SK-MEL-5 (cell line): ENCODE data around the gene TNFRSF17. TPM values are rescaled to one million over a fixed set of nuclear protein-coding genes. Genes with fewer than 3 reads are reported as not detected.
"Not testable (repeated sequence)": the region's sequence is repeated elsewhere in the genome, so short reads cannot be mapped to it uniquely, and the experiment has no call there.

ENCODE experiments used
- DNase-seq: peaks from one replicate; pipeline ENCODE4 v3.0.0-alpha.2; 2016; ENCODE audit warnings: low read depth, low spot score
- in situ Hi-C: cut with HindIII; loops from 2 replicates; pipeline ENCODE4 v1.10.0; 2016; ENCODE audit warnings: low sequenced_read_pairs, high pct_unique_total_duplicates, low pct_unique_long_range_greater_than_20kb
- total RNA-seq: library from RNA; depleted of rRNA; stranded (reverse); fragments of >200 nt; shearing (Covaris generic); gene quantifications from 2 replicates; pipeline ENCODE4 v1.2.3, GENCODE V29; 2014

TNFRSF17 gene
- total RNA-seq, 1 experiment from 2014 or later: not detected

GRCh38 chr16:11963706-11964105 is 1.3 kb upstream of the TNFRSF17 start:
- no peak for DNase-seq
- in situ Hi-C loops: no loop called here

GRCh38 chr16:11966173-11966572 is 1.2 kb downstream of the TNFRSF17 start:
- DNase-seq: no peak
- in situ Hi-C loops: no loop called here

GRCh38 chr16:11967195-11967911 is 2.3 kb downstream of the TNFRSF17 start:
- in situ Hi-C loops: no loop called here
- no peak for DNase-seq

GRCh38 chr16:11968577-11968976 is 3.6 kb downstream of the TNFRSF17 start:
- no peak for DNase-seq
- in situ Hi-C loops: no loop called here

DNA sequence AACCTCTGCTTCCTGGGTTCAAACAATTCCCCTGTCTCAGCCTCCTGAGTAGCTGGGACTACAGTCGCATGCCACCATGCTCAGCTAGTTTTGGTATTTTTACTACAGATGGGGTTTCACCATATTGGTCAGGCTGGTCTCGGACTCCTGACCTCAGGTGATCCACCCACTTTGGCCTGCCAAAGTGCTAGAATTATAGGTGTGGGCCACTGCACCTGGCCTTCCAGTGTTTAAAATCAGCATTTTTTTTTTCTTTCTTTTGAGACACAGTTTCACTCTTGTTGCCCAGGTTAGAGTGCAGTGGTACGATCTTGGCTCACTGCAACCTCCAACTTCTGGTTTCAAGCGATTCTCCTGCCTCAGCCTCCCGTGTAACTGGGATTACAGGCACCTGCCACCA is 5.3 kb downstream of the TNFRSF17 start:
- in situ Hi-C loops, DNase-seq: not testable (repeated sequence)

GRCh38 chr16:11972128-11972527 is 7.1 kb downstream of the TNFRSF17 start:
- DNase-seq: peak; percentile 49

GRCh38 chr16:11973070-11973469 is 8.1 kb downstream of the TNFRSF17 start:
- in situ Hi-C loops: no loop called here

More at GRCh38 chr16:11972128-11972527, 7.1 kb downstream of the TNFRSF17 start:
- in situ Hi-C loops: no loop called here

GRCh38 chr16:11976850-11977375 is 11.9 kb downstream of the TNFRSF17 start:
- no peak for DNase-seq
- in situ Hi-C loops: no loop called here

More at GRCh38 chr16:11973070-11973469, 8.1 kb downstream of the TNFRSF17 start:
- no peak for DNase-seq

- in situ Hi-C loops: no loop called here
Observed at GRCh38 chr16:11977376-11978041, 12.5 kb downstream of the TNFRSF17 start.

DNA sequence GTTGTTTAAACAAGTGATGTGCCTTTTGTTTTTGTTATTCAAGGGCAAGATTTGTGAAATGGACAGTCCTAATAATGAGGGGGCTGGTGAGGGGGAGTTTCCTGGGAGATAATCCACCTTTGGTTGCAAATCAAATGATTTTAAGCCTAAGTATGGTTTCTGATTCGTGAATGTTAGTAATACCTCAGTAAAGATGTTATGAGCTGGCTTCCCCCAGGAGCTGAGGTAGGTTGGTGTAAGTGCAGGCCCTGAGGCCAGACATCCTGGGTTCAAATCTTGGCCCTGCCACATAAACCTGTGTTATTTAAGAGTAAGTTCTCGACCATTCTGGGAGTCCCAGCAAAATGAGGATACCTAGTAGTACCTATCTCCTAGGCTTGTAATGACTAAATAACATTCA is 13.1 kb downstream of the TNFRSF17 start:
- in situ Hi-C loops: no loop called here
- DNase-seq: no peak

More at GRCh38 chr16:11977376-11978041, 12.5 kb downstream of the TNFRSF17 start:
- peak; percentile 37 for DNase-seq

GRCh38 chr16:11979013-11979672 is 14.1 kb downstream of the TNFRSF17 start:
- in situ Hi-C loops: no loop called here
- no peak for DNase-seq

DNA sequence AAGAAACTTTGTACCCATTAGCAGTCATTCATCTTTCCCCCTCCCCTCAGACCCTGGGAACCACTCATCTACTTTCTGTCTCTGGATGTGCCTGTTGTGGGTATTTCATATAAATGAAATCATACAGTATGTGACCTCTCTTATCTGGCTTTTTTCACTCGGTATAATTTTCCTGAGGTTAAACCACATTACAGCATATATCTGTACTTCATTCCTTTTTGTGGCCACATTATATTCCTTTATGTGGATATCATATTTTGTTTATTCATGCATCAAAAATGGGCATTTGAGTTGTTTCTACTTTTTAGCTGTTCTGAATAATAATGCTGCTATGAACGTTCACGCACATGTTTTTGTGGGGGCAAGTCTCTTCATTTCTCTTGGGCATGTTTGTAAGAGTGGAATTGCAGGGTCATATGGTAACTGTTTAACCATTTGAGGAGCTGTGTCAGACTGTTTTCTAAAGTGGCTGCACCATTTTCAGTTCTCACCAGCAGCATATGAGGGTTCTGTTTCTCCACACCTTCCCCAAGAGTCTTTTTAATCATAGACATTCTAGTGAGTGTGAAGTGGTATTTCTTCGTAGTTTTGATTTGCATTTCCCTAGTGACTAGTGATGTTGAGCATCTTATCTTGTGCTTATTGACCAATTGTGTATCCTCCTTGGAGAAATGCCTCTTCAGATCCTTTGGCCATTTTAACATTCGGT is 15.3 kb downstream of the TNFRSF17 start:
- in situ Hi-C loops: no loop called here
- no peak for DNase-seq

DNA sequence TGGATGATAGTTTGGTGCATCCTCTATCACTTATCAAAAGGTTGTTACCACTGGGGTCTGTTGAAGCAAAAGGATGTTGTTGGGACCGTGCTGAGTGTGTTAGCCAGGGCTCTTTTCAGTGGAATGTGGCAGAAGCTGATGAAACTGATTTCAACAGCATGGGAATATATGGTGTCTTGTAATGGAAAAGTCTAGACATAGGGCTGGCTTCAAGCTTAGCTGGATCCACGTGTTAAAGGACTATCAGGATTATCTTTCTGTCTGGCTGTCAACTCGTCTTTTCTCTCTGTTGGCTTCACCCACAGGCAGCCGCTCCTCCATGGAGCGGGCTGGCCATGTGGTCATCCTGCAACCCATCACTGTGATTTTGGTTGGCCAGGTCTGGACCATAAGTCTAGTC is 20.2 kb downstream of the TNFRSF17 start:
- in situ Hi-C loops: no loop called here
- no peak for DNase-seq

GRCh38 chr16:11986521-11987057 is 21.6 kb downstream of the TNFRSF17 start:
- no peak for DNase-seq
- in situ Hi-C loops: no loop called here

- in situ Hi-C loops: no loop called here
- no peak for DNase-seq
Observed at GRCh38 chr16:11988258-11988978, 23.4 kb downstream of the TNFRSF17 start.

DNA sequence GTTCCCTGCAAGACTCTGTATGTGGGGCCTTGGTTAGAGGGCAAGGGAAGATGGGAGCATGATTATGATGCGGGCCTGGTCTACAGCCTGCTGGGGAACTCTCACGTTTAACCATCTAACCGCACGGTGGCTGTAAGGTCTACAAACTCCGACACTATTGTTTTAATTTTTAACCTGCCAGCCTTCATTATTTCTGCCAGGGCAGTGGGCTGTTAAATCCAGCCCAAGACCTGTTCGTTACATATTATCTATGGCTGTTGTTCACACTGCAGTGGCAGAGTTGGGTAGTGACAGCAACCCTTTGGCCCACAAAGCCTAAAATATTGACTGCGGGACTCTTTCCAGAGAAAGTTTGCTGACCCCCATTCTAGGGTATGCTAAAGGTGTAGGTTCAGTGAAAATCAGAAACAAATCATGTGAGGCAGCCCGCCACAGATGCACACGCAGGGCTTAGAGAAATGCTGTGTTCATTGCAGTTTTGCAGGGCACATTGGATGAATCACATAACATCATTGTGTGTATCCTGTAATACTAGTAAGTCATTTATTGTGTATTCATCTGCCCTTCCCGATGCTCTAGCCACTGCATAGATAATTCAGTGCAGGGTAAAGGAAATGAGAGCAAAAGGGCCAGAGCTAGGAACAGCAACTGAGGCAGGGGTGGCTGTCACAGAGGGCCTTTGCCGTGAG is 25.8 kb downstream of the TNFRSF17 start:
- in situ Hi-C loops: no loop called here

More for the DNA sequence above, 25.8 kb downstream of the TNFRSF17 start:
- DNase-seq: no peak
